ENCODE data around the gene PLA2G4D. TPM values are rescaled to one million over a fixed set of nuclear protein-coding genes. Genes with fewer than 3 reads are reported as not detected.

The PLA2G4D gene
- total RNA-seq, result not detected in 2 replicates

GRCh38 chr15:42094512-42094963 is at the start of gene PLA2G4D:
Gene PLA2G4D (minus strand): TSS chr15:42094562. CDS start chr15:42094459, 103 bp downstream.
- intact Hi-C loops (cut with micrococcal nuclease), result no loop called here
- Mint-ChIP-seq H3K9me3 (no peaks in the 10 kb centered on the region), H3K4me3 (ENCODE audit: low read depth) (no peak within 1 kb of the TSS), H3K27ac (no peak within 1 kb of the TSS), H3K27me3 (ENCODE audit: low read depth) (peaks cover 8% of the 10 kb centered on the region), H3K4me1 (ENCODE audit: low read depth) (no peaks in the 10 kb centered on the region), H3K36me3 (ENCODE audit: low read depth) (no peaks in the 10 kb centered on the region)
- DNase-seq (ENCODE audit: low spot score), result no peak

GRCh38 chr15:42143356-42143755 is 49.0 kb upstream of the PLA2G4D start:
- H3K36me3 Mint-ChIP-seq (ENCODE audit: low read depth), result no peaks in the 10 kb centered on the region
- H3K27me3 Mint-ChIP-seq (ENCODE audit: low read depth), result no peaks in the 10 kb centered on the region
- no peaks in the 10 kb centered on the region for H3K4me1 Mint-ChIP-seq (ENCODE audit: low read depth)
- H3K9me3 Mint-ChIP-seq, result no peaks in the 10 kb centered on the region
- no peak overlapping the region for H3K4me3 Mint-ChIP-seq (ENCODE audit: low read depth)
- no peak for DNase-seq (ENCODE audit: low spot score)
- no peak overlapping the region for H3K27ac Mint-ChIP-seq
- intact Hi-C loops (cut with micrococcal nuclease), result no loop called here

- Mint-ChIP-seq H3K36me3 (ENCODE audit: low read depth) (no peaks in the 10 kb centered on the region), H3K27ac (no peak overlapping the region), H3K9me3 (no peaks in the 10 kb centered on the region), H3K27me3 (ENCODE audit: low read depth) (peaks cover 2% of the 10 kb centered on the region), H3K4me3 (ENCODE audit: low read depth) (no peak overlapping the region), H3K4me1 (ENCODE audit: low read depth) (no peaks in the 10 kb centered on the region)
- intact Hi-C loops (cut with micrococcal nuclease), result no loop called here
- DNase-seq (ENCODE audit: low spot score), result no peak
These were observed 47.7 kb upstream of the PLA2G4D start for GRCh38 chr15:42141795-42142667.

GRCh38 chr15:42141246-42141645 is 46.9 kb upstream of the PLA2G4D start:
- Mint-ChIP-seq H3K9me3 (no peaks in the 10 kb centered on the region), H3K27me3 (ENCODE audit: low read depth) (peaks cover 2% of the 10 kb centered on the region), H3K36me3 (ENCODE audit: low read depth) (no peaks in the 10 kb centered on the region), H3K4me3 (ENCODE audit: low read depth) (no peak overlapping the region), H3K27ac (no peak overlapping the region), H3K4me1 (ENCODE audit: low read depth) (no peaks in the 10 kb centered on the region)
- DNase-seq (ENCODE audit: low spot score), result no peak
- intact Hi-C loops (cut with micrococcal nuclease), result no loop called here

GRCh38 chr15:42140383-42141070 is 46.2 kb upstream of the PLA2G4D start:
- no peaks in the 10 kb centered on the region for H3K4me1 Mint-ChIP-seq (ENCODE audit: low read depth)
- H3K27me3 Mint-ChIP-seq (ENCODE audit: low read depth), result peaks cover 2% of the 10 kb centered on the region
- no peak overlapping the region for H3K27ac Mint-ChIP-seq
- H3K9me3 Mint-ChIP-seq, result no peaks in the 10 kb centered on the region
- intact Hi-C loops (cut with micrococcal nuclease), result no loop called here
- no peaks in the 10 kb centered on the region for H3K36me3 Mint-ChIP-seq (ENCODE audit: low read depth)
- no peak overlapping the region for H3K4me3 Mint-ChIP-seq (ENCODE audit: low read depth)
- no peak for DNase-seq (ENCODE audit: low spot score)

GRCh38 chr15:42139596-42139995 is 45.2 kb upstream of the PLA2G4D start:
- H3K4me1 Mint-ChIP-seq (ENCODE audit: low read depth), result no peaks in the 10 kb centered on the region
- no peak overlapping the region for H3K4me3 Mint-ChIP-seq (ENCODE audit: low read depth)
- no peaks in the 10 kb centered on the region for H3K36me3 Mint-ChIP-seq (ENCODE audit: low read depth)
- DNase-seq (ENCODE audit: low spot score), result no peak
- H3K9me3 Mint-ChIP-seq, result no peaks in the 10 kb centered on the region
- H3K27me3 Mint-ChIP-seq (ENCODE audit: low read depth), result peaks cover 2% of the 10 kb centered on the region
- H3K27ac Mint-ChIP-seq, result no peak overlapping the region
- intact Hi-C loops (cut with micrococcal nuclease), result loop anchor here (5.0 kb wide), 1 partner anchor 72 kb away; no protein-coding TSS in a partner anchor

GRCh38 chr15:42138968-42139386 is 44.6 kb upstream of the PLA2G4D start:
- Mint-ChIP-seq H3K27me3 (ENCODE audit: low read depth) (peaks cover 2% of the 10 kb centered on the region), H3K27ac (no peak overlapping the region), H3K36me3 (ENCODE audit: low read depth) (no peaks in the 10 kb centered on the region), H3K4me3 (ENCODE audit: low read depth) (no peak overlapping the region), H3K4me1 (ENCODE audit: low read depth) (no peaks in the 10 kb centered on the region), H3K9me3 (no peaks in the 10 kb centered on the region)
- DNase-seq (ENCODE audit: low spot score), result no peak
- intact Hi-C loops (cut with micrococcal nuclease), result loop anchor here (5.0 kb wide), 1 partner anchor 72 kb away; no protein-coding TSS in a partner anchor

GRCh38 chr15:42138411-42138810 is 44.0 kb upstream of the PLA2G4D start:
- Mint-ChIP-seq H3K9me3 (no peaks in the 10 kb centered on the region), H3K4me1 (ENCODE audit: low read depth) (no peaks in the 10 kb centered on the region), H3K4me3 (ENCODE audit: low read depth) (no peak overlapping the region), H3K27ac (no peak overlapping the region), H3K27me3 (ENCODE audit: low read depth) (peaks cover 2% of the 10 kb centered on the region), H3K36me3 (ENCODE audit: low read depth) (no peaks in the 10 kb centered on the region)
- intact Hi-C loops (cut with micrococcal nuclease), result loop anchor here (5.0 kb wide), 1 partner anchor 71 kb away; no protein-coding TSS in a partner anchor
- DNase-seq (ENCODE audit: low spot score), result no peak

- Mint-ChIP-seq H3K4me3 (ENCODE audit: low read depth) (no peak overlapping the region), H3K9me3 (no peaks in the 10 kb centered on the region), H3K27ac (no peak overlapping the region), H3K27me3 (ENCODE audit: low read depth) (peaks cover 4% of the 10 kb centered on the region), H3K4me1 (ENCODE audit: low read depth) (no peaks in the 10 kb centered on the region), H3K36me3 (ENCODE audit: low read depth) (no peaks in the 10 kb centered on the region)
- DNase-seq (ENCODE audit: low spot score), result no peak
- intact Hi-C loops (cut with micrococcal nuclease), result loop anchor here (5.0 kb wide), 1 partner anchor 70 kb away; no protein-coding TSS in a partner anchor
These were observed 43.3 kb upstream of the PLA2G4D start for GRCh38 chr15:42137461-42138261.

- no peak for DNase-seq (ENCODE audit: low spot score)
- Mint-ChIP-seq H3K27ac (no peak overlapping the region), H3K27me3 (ENCODE audit: low read depth) (peaks cover 4% of the 10 kb centered on the region), H3K4me1 (ENCODE audit: low read depth) (no peaks in the 10 kb centered on the region), H3K4me3 (ENCODE audit: low read depth) (no peak overlapping the region), H3K9me3 (no peaks in the 10 kb centered on the region), H3K36me3 (ENCODE audit: low read depth) (no peaks in the 10 kb centered on the region)
- intact Hi-C loops (cut with micrococcal nuclease), result loop anchor here (5.0 kb wide), 1 partner anchor 69 kb away; no protein-coding TSS in a partner anchor
These were observed 42.2 kb upstream of the PLA2G4D start for GRCh38 chr15:42136513-42136912.

- no peaks in the 10 kb centered on the region for H3K36me3 Mint-ChIP-seq (ENCODE audit: low read depth)
- DNase-seq (ENCODE audit: low spot score), result no peak
- no peak overlapping the region for H3K4me3 Mint-ChIP-seq (ENCODE audit: low read depth)
- no peaks in the 10 kb centered on the region for H3K9me3 Mint-ChIP-seq
- intact Hi-C loops (cut with micrococcal nuclease), result loop anchor here (5.0 kb wide), 1 partner anchor 68 kb away; no protein-coding TSS in a partner anchor
- H3K27me3 Mint-ChIP-seq (ENCODE audit: low read depth), result peaks cover 6% of the 10 kb centered on the region
- no peaks in the 10 kb centered on the region for H3K4me1 Mint-ChIP-seq (ENCODE audit: low read depth)
- H3K27ac Mint-ChIP-seq, result no peak overlapping the region
These were observed 41.0 kb upstream of the PLA2G4D start for GRCh38 chr15:42135351-42135750.

- H3K27me3 Mint-ChIP-seq (ENCODE audit: low read depth), result peaks cover 10% of the 10 kb centered on the region
- no peak overlapping the region for H3K27ac Mint-ChIP-seq
- intact Hi-C loops (cut with micrococcal nuclease), result loop anchor here (1.0 to 5.0 kb wide), 2 partner anchors 67 to 145 kb away; no protein-coding TSS in a partner anchor
- no peaks in the 10 kb centered on the region for H3K9me3 Mint-ChIP-seq
- H3K4me3 Mint-ChIP-seq (ENCODE audit: low read depth), result no peak overlapping the region
- H3K36me3 Mint-ChIP-seq (ENCODE audit: low read depth), result no peaks in the 10 kb centered on the region
- no peaks in the 10 kb centered on the region for H3K4me1 Mint-ChIP-seq (ENCODE audit: low read depth)
- no peak for DNase-seq (ENCODE audit: low spot score)
These were observed 40.4 kb upstream of the PLA2G4D start for GRCh38 chr15:42134617-42135245.

Data from activated T-helper 2 cell treated with anti-CD3 and anti-CD28 coated beads, Interferon-gamma antibody, Interleukin-2, Interleukin-4, amounts not matched to agents 10 μg/mL and 5 μg/mL and 100 μg/mL, durations not matched to agents 14 hours and 24 hours and 36 hours (primary cell).